Activated B cell treated with CpG ODN at 0.5 μM for 24 hours (primary cell): ENCODE measurements around the gene C20orf173. TPM values are rescaled to one million over a fixed set of nuclear protein-coding genes. Genes with fewer than 3 reads are reported as not detected.
"Not testable (repeated sequence)": the region's sequence is repeated elsewhere in the genome, so short reads cannot be mapped to it uniquely, and the experiment has no call there.

ENCODE experiments used
- ATAC-seq: fragments of 200-7000 bp; cut with Tn5 transposase; one replicate; pipeline ENCODE4 v1.10.0; 2021; ENCODE audit warnings: low read depth, mild to moderate bottlenecking, moderate library complexity
- CTCF ChIA-PET: fragments of 350-600 bp; sonication (Branson Sonifier 250); formaldehyde crosslinking; loops from one replicate; lab custom pipeline; 2021; ENCODE audit warnings: antibody characterized with exemption; lab: Charles Lee
- POLR2A ChIA-PET: fragments of 350-600 bp; sonication (Branson Sonifier 250); formaldehyde crosslinking; loops from one replicate; lab custom pipeline; 2021; ENCODE audit warnings: antibody characterized with exemption; lab: Charles Lee
- DNase-seq: peaks from one replicate; pipeline ENCODE4 v3.0.0; 2022
- H3K27ac Mint-ChIP-seq: one replicate; pipeline ENCODE4 v1.8.0; 2020; ENCODE audit warnings: mixed read lengths
- H3K27me3 Mint-ChIP-seq: one replicate; pipeline ENCODE4 v1.8.0; 2021; ENCODE audit warnings: mixed read lengths
- H3K36me3 Mint-ChIP-seq: one replicate; pipeline ENCODE4 v1.8.0; 2021; ENCODE audit warnings: low read depth, mixed read lengths
- H3K4me1 Mint-ChIP-seq: one replicate; pipeline ENCODE4 v1.8.0; 2021; ENCODE audit warnings: mixed read lengths
- H3K4me3 Mint-ChIP-seq: one replicate; pipeline ENCODE4 v1.8.0; 2020; ENCODE audit warnings: mild to moderate bottlenecking, mixed read lengths
- H3K9me3 Mint-ChIP-seq: one replicate; pipeline ENCODE4 v1.8.0; 2020; ENCODE audit warnings: mixed read lengths
- CTCF ChIP-seq: fragments of 200-600 bp; IDR thresholded peaks from one replicate; pipeline ENCODE4 v1.8.0; 2022; ENCODE audit warnings: antibody characterized with exemption, mild to moderate bottlenecking
- intact Hi-C: fragments of 100-400 bp; cut with micrococcal nuclease; formaldehyde crosslinking; loops from one replicate; pipeline ENCODE4 v1.15.1; 2024
- total RNA-seq: library from RNA; stranded (reverse); gene quantifications from 2 replicates; pipeline ENCODE4 v1.2.3, GENCODE V29; 2022

Gene C20orf173
- total RNA-seq, 1 donor from 2014 or later, result not detected

- no peaks in the 10 kb centered on the region for H3K27me3 Mint-ChIP-seq
- no peak for TF ChIP-seq CTCF
- intact Hi-C loops, result no loop called here
- ChIA-PET CTCF (no interaction called here), POLR2A (interaction anchor here (0.9 kb wide), 1 partner anchor 18 kb away, joined by 3 read pairs; no protein-coding TSS in a partner anchor)
- H3K4me3 Mint-ChIP-seq, result no peak overlapping the region
- no peak for ATAC-seq
- H3K9me3 Mint-ChIP-seq, result no peaks in the 10 kb centered on the region
- H3K27ac Mint-ChIP-seq, result no peak overlapping the region
- DNase-seq, result no peak
- no peaks in the 10 kb centered on the region for H3K4me1 Mint-ChIP-seq
- H3K36me3 Mint-ChIP-seq, result peaks cover 58% of the 10 kb centered on the region
Measured at GRCh38 chr20:35552914-35553313, 23.5 kb upstream of the C20orf173 start.

GRCh38 chr20:35551503-35551902 lies 22.1 kb upstream of the C20orf173 start:
- intact Hi-C loops, result no loop called here
- no peak overlapping the region for H3K27ac Mint-ChIP-seq
- H3K4me3 Mint-ChIP-seq, result no peak overlapping the region
- ChIA-PET POLR2A (interaction anchor here (0.5 kb wide), 1 partner anchor 171 kb away, joined by 3 read pairs; no protein-coding TSS in a partner anchor), CTCF (no interaction called here)
- no peaks in the 10 kb centered on the region for H3K27me3 Mint-ChIP-seq
- DNase-seq, result no peak
- no peaks in the 10 kb centered on the region for H3K4me1 Mint-ChIP-seq
- no peak for ATAC-seq
- H3K36me3 Mint-ChIP-seq, result peaks cover 50% of the 10 kb centered on the region
- H3K9me3 Mint-ChIP-seq, result no peaks in the 10 kb centered on the region
- TF ChIP-seq CTCF, result no peak

- no peak for TF ChIP-seq CTCF
- POLR2A ChIA-PET, result no interaction called here
- Mint-ChIP-seq H3K9me3 (no peaks in the 10 kb centered on the region), H3K4me3 (no peak overlapping the region), H3K27me3 (no peaks in the 10 kb centered on the region), H3K4me1 (peaks cover 5% of the 10 kb centered on the region), H3K27ac (no peak overlapping the region), H3K36me3 (peaks cover 37% of the 10 kb centered on the region)
- ATAC-seq, result no peak
- intact Hi-C loops, result no loop called here
- DNase-seq, result no peak
- CTCF ChIA-PET, result interaction anchor here (0.5 kb wide), 1 partner anchor 103 kb away, joined by 3 read pairs; no protein-coding TSS in a partner anchor
Measured at GRCh38 chr20:35547329-35547728, 17.9 kb upstream of the C20orf173 start.

GRCh38 chr20:35546127-35546526 lies 16.7 kb upstream of the C20orf173 start:
- no peak for TF ChIP-seq CTCF
- H3K27me3 Mint-ChIP-seq, result no peaks in the 10 kb centered on the region
- ChIA-PET POLR2A (no interaction called here), CTCF (no interaction called here)
- H3K4me1 Mint-ChIP-seq, result peaks cover 16% of the 10 kb centered on the region
- H3K27ac Mint-ChIP-seq, result no peak overlapping the region
- ATAC-seq, result no peak
- DNase-seq, result no peak
- H3K4me3 Mint-ChIP-seq, result no peak overlapping the region
- intact Hi-C loops, result no loop called here
- peaks cover 40% of the 10 kb centered on the region for H3K36me3 Mint-ChIP-seq
- H3K9me3 Mint-ChIP-seq, result no peaks in the 10 kb centered on the region

- H3K9me3 Mint-ChIP-seq, H3K4me3 Mint-ChIP-seq, DNase-seq, CTCF ChIA-PET, H3K27me3 Mint-ChIP-seq, ATAC-seq, H3K27ac Mint-ChIP-seq: not testable (repeated sequence)
- POLR2A ChIA-PET, result interaction anchor here (0.5 to 0.6 kb wide), 2 partner anchors 215 to 658 kb away, joined by 3 to 7 read pairs; no protein-coding TSS in a partner anchor
- H3K4me1 Mint-ChIP-seq, result peaks cover 18% of the 10 kb centered on the region
- intact Hi-C loops, result loop anchor here (5.0 kb wide), 1 partner anchor 668 kb away; the partner anchor contains the start of gene ACSS2
- peaks cover 37% of the 10 kb centered on the region for H3K36me3 Mint-ChIP-seq
Measured at GRCh38 chr20:35544941-35545340, 15.5 kb upstream of the C20orf173 start.

GRCh38 chr20:35544436-35544835 lies 15.0 kb upstream of the C20orf173 start:
- intact Hi-C loops, result loop anchor here (5.0 kb wide), 1 partner anchor 667 kb away; the partner anchor contains the start of gene ACSS2
- Mint-ChIP-seq H3K9me3 (no peaks in the 10 kb centered on the region), H3K4me3 (no peak overlapping the region), H3K27me3 (no peaks in the 10 kb centered on the region), H3K36me3 (peaks cover 35% of the 10 kb centered on the region), H3K4me1 (peaks cover 21% of the 10 kb centered on the region), H3K27ac (no peak overlapping the region)
- ChIA-PET POLR2A (interaction anchor here (0.5 to 0.6 kb wide), 3 partner anchors 13 to 658 kb away, joined by 3 to 7 read pairs (median 5); no protein-coding TSS in a partner anchor), CTCF (no interaction called here)
- TF ChIP-seq CTCF, result no peak
- ATAC-seq, result no peak
- no peak for DNase-seq
